Panc1 (cell line): ENCODE results near the gene PJA1. TPM values are rescaled to one million over a fixed set of nuclear protein-coding genes. Genes with fewer than 3 reads are reported as not detected.

Source experiments
- ATAC-seq: fragments of 200-7000 bp; cut with Tn5 transposase; 2 replicates; pipeline ENCODE4 v1.9.1; 2020; ENCODE audit warnings: mild to moderate bottlenecking, moderate library complexity
- BruUV-seq: library from RNA; stranded (reverse); fragments of 400-500 nt; replicated peaks from 2 replicates; lab custom pipeline; 2021; lab: Mats Ljungman, UMichigan
- CTCF ChIA-PET: fragments of 300-600 bp; sonication (Branson Sonifier 250); formaldehyde crosslinking; loops from one replicate; lab custom pipeline; 2022; ENCODE audit warnings: antibody characterized with exemption; lab: Charles Lee
- POLR2A ChIA-PET: fragments of 300-600 bp; sonication (Branson Sonifier 250); formaldehyde crosslinking; loops from one replicate; lab custom pipeline; 2022; ENCODE audit warnings: antibody characterized with exemption; lab: Charles Lee
- DNase-seq: peaks from one replicate; pipeline ENCODE4 v3.0.0-alpha.2; 2010; ENCODE audit warnings: low read depth, low spot score
- H3K27ac ChIP-seq: 2 replicates; pipeline ENCODE4 v1.5.1; 2011; ENCODE audit warnings: mild to moderate bottlenecking, low read length, inconsistent platforms
- H3K27me3 ChIP-seq: fragments of 200-500 bp; sonication (Bioruptor generic); 2 replicates; pipeline ENCODE4 v1.6.0; 2014; ENCODE audit warnings: low read length, inconsistent platforms; ENCODE audit not compliant: control insufficient read depth, insufficient read depth
- H3K36me3 ChIP-seq: fragments of 200-500 bp; sonication (Bioruptor generic); 2 replicates; pipeline ENCODE4 v1.5.1; 2014; ENCODE audit warnings: inconsistent platforms, mild to moderate bottlenecking, low read length, moderate library complexity; ENCODE audit not compliant: control insufficient read depth, insufficient read depth
- H3K4me1 ChIP-seq: 2 replicates; pipeline ENCODE4 v1.5.1; 2011; ENCODE audit warnings: inconsistent platforms, mild to moderate bottlenecking, low read length, moderate library complexity; ENCODE audit not compliant: control insufficient read depth, insufficient read depth
- H3K4me3 ChIP-seq, 2 experiments: 2 replicates each; pipeline ENCODE4 v1.5.1; 2011 to 2012; ENCODE audit warnings: low read depth in 2 of 2, low read length in 2 of 2, mild to moderate bottlenecking in 2 of 2, inconsistent platforms in 1 of 2, moderate library complexity in 1 of 2
- H3K9me3 ChIP-seq: fragments of 200-500 bp; sonication (Bioruptor generic); 2 replicates; pipeline ENCODE4 v1.5.1; 2014; ENCODE audit warnings: low read depth, mild to moderate bottlenecking, inconsistent platforms, low read length, moderate library complexity; ENCODE audit not compliant: control insufficient read depth, insufficient read depth
- POLR2AphosphoS5 ChIP-seq: IDR thresholded peaks from 2 replicates; pipeline ENCODE4 v1.6.1; 2012; ENCODE audit warnings: mild to moderate bottlenecking, low read depth, low read length, moderate library complexity
- SIN3A ChIP-seq: IDR thresholded peaks from 2 replicates; pipeline ENCODE4 v1.6.1; 2012; ENCODE audit warnings: low read depth, mild to moderate bottlenecking, low read length, moderate library complexity, borderline replicate concordance; ENCODE audit not compliant: insufficient read depth
- TCF7L2 ChIP-seq: IDR thresholded peaks from 2 replicates; pipeline ENCODE4 v1.6.1; 2011; ENCODE audit warnings: mild to moderate bottlenecking, low read depth, low read length, inconsistent platforms
- in situ Hi-C: cut with HindIII; loops from 2 replicates; pipeline ENCODE4 v1.10.0; 2016; ENCODE audit warnings: low sequenced_read_pairs, low pct_unique_long_range_greater_than_20kb
- intact Hi-C: fragments of 100-400 bp; cut with micrococcal nuclease; formaldehyde crosslinking; loops from one replicate; pipeline ENCODE4 v1.10.0; 2022; ENCODE audit not compliant: unreplicated experiment
- total RNA-seq: library from RNA; stranded (reverse); gene quantifications from one replicate; pipeline ENCODE4 v1.2.1, GENCODE V29; 2021; ENCODE audit not compliant: unreplicated experiment
- TF ChIP-seq, protein P1 (sequence below), 2 experiments: IDR thresholded peaks; 2 replicates each; pipeline ENCODE4 v1.6.1; 2011 to 2012; ENCODE audit warnings: low read depth in 2 of 2, control low read depth in 1 of 2, low read length in 1 of 2, mild to moderate bottlenecking in 1 of 2, moderate library complexity in 1 of 2; ENCODE audit not compliant: insufficient read depth in 1 of 2
- TF ChIP-seq, protein P2 (sequence below): fragments of 450-650 bp; IDR thresholded peaks from 2 replicates; pipeline ENCODE4 v1.5.1; 2017; ENCODE audit warnings: mild to moderate bottlenecking

PJA1 gene
- total RNA-seq, 1 experiment from 2014 or later, result 11.8 TPM

- ChIA-PET CTCF (interaction anchor here (0.6 kb wide), 1 partner anchor 151 kb away, joined by 4 read pairs; no protein-coding TSS in a partner anchor), POLR2A (no interaction called here)
- no peak for ATAC-seq
- intact Hi-C loops (loop anchor here (10.0 kb wide), 1 partner anchor 313 kb away; the partner anchor contains the start of gene EFNB1), in situ Hi-C loops (no loop called here)
- TF ChIP-seq SIN3A, result no peak
- TF ChIP-seq, protein P1, sequence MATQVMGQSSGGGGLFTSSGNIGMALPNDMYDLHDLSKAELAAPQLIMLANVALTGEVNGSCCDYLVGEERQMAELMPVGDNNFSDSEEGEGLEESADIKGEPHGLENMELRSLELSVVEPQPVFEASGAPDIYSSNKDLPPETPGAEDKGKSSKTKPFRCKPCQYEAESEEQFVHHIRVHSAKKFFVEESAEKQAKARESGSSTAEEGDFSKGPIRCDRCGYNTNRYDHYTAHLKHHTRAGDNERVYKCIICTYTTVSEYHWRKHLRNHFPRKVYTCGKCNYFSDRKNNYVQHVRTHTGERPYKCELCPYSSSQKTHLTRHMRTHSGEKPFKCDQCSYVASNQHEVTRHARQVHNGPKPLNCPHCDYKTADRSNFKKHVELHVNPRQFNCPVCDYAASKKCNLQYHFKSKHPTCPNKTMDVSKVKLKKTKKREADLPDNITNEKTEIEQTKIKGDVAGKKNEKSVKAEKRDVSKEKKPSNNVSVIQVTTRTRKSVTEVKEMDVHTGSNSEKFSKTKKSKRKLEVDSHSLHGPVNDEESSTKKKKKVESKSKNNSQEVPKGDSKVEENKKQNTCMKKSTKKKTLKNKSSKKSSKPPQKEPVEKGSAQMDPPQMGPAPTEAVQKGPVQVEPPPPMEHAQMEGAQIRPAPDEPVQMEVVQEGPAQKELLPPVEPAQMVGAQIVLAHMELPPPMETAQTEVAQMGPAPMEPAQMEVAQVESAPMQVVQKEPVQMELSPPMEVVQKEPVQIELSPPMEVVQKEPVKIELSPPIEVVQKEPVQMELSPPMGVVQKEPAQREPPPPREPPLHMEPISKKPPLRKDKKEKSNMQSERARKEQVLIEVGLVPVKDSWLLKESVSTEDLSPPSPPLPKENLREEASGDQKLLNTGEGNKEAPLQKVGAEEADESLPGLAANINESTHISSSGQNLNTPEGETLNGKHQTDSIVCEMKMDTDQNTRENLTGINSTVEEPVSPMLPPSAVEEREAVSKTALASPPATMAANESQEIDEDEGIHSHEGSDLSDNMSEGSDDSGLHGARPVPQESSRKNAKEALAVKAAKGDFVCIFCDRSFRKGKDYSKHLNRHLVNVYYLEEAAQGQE (IDR thresholded peaks at IDR 0.05; ENCODE audit: insufficient read depth in 1 of 2, low read depth in 2 of 2, low read length in 1 of 2), result no peak
- Histone ChIP-seq H3K27ac (no peak overlapping the region), H3K36me3 (no peaks in the 10 kb centered on the region), H3K9me3 (no peaks in the 10 kb centered on the region), H3K4me3 (no peak overlapping the region), H3K27me3 (no peaks in the 10 kb centered on the region), H3K4me1 (no peaks in the 10 kb centered on the region)
- no TSS peak for BruUV-seq
- no peak for DNase-seq
Measured at GRCh38 chrX:69137371-69138117, 27.7 kb downstream of the PJA1 start.

- Histone ChIP-seq H3K36me3 (no peaks in the 10 kb centered on the region), H3K9me3 (no peaks in the 10 kb centered on the region), H3K4me1 (no peaks in the 10 kb centered on the region), H3K27ac (no peak overlapping the region), H3K4me3 (no peak overlapping the region), H3K27me3 (no peaks in the 10 kb centered on the region)
- BruUV-seq, result no TSS peak
- ATAC-seq (no peak), DNase-seq (no peak)
- TF ChIP-seq, protein P1 (IDR thresholded peaks at IDR 0.05; ENCODE audit: insufficient read depth in 1 of 2, low read depth in 2 of 2, low read length in 1 of 2), result no peak
- TF ChIP-seq, protein P2, sequence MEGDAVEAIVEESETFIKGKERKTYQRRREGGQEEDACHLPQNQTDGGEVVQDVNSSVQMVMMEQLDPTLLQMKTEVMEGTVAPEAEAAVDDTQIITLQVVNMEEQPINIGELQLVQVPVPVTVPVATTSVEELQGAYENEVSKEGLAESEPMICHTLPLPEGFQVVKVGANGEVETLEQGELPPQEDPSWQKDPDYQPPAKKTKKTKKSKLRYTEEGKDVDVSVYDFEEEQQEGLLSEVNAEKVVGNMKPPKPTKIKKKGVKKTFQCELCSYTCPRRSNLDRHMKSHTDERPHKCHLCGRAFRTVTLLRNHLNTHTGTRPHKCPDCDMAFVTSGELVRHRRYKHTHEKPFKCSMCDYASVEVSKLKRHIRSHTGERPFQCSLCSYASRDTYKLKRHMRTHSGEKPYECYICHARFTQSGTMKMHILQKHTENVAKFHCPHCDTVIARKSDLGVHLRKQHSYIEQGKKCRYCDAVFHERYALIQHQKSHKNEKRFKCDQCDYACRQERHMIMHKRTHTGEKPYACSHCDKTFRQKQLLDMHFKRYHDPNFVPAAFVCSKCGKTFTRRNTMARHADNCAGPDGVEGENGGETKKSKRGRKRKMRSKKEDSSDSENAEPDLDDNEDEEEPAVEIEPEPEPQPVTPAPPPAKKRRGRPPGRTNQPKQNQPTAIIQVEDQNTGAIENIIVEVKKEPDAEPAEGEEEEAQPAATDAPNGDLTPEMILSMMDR, result no peak
- TF ChIP-seq SIN3A, result no peak
- no peak for TF ChIP-seq TCF7L2
- TF ChIP-seq POLR2AphosphoS5, result no peak
- CTCF ChIA-PET, result interaction anchor here (0.6 kb wide), 1 partner anchor 152 kb away, joined by 4 read pairs; no protein-coding TSS in a partner anchor
- POLR2A ChIA-PET, result no interaction called here
- in situ Hi-C loops (no loop called here), intact Hi-C loops (loop anchor here (10.0 kb wide), 1 partner anchor 312 kb away; the partner anchor contains the start of gene EFNB1)
Measured at GRCh38 chrX:69136546-69137331, 28.5 kb downstream of the PJA1 start.
